ENCODE measurements around the gene CCL7.

DNA sequence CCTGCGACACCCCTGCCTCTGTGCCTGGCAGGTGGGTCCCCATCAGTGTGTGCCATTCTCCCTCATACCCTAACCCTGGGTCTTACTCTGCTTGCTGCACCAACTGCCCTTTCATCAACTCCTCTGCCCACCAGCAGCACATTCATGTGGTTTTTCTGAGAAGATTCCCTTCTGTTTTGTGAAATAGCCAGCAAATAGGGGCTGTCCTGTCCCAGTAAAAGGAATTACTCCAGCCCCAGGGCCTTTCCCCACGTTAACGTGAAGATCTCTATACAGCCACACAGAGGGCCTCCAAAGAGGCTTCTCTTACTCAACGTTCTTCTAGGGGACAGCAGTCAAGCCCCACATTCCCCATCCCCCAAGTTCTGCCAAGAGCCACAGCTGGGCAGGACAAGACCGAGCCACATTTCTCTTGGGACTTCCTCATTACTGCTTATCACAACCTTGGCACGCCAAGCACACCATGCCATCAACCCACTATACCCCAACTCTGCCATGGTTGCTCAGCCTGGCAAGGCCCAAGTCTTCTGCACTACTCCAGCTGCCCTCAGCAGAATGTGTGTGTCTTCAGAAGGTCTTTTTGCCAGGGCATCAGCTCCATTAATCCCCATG is 33.6 kb upstream of the CCL7 start:
- TF ChIP-seq, protein P1, sequence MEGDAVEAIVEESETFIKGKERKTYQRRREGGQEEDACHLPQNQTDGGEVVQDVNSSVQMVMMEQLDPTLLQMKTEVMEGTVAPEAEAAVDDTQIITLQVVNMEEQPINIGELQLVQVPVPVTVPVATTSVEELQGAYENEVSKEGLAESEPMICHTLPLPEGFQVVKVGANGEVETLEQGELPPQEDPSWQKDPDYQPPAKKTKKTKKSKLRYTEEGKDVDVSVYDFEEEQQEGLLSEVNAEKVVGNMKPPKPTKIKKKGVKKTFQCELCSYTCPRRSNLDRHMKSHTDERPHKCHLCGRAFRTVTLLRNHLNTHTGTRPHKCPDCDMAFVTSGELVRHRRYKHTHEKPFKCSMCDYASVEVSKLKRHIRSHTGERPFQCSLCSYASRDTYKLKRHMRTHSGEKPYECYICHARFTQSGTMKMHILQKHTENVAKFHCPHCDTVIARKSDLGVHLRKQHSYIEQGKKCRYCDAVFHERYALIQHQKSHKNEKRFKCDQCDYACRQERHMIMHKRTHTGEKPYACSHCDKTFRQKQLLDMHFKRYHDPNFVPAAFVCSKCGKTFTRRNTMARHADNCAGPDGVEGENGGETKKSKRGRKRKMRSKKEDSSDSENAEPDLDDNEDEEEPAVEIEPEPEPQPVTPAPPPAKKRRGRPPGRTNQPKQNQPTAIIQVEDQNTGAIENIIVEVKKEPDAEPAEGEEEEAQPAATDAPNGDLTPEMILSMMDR (IDR thresholded peaks at IDR 0.05; ENCODE audit: low read length): no peak
- no peak for TF ChIP-seq EZH2 (IDR thresholded peaks at IDR 0.05; ENCODE audit: borderline replicate concordance, low read length)
